Ovary (tissue), 9 donors: ENCODE results near the gene CP. TPM values are rescaled to one million over a fixed set of nuclear protein-coding genes. Genes with fewer than 3 reads are reported as not detected.

Experiments used
- DNase-seq, 5 donors: peaks; one replicate each; pipeline ENCODE4 v3.0.0-alpha.2; 2019 to 2020
- H3K27ac ChIP-seq, 2 donors: fragments of 200-600 bp; one replicate each; pipeline versions ENCODE4 v1.5.1 to v1.8.0; 2019 to 2022
- H3K27me3 ChIP-seq: fragments of 200-600 bp; one replicate; pipeline ENCODE4 v1.8.0; 2022
- H3K36me3 ChIP-seq: fragments of 200-600 bp; sonication (generic); one replicate; pipeline ENCODE4 v1.5.1; 2019
- H3K4me1 ChIP-seq: one replicate; pipeline ENCODE4 v1.8.1; 2013; ENCODE audit warnings: mild to moderate bottlenecking, moderate library complexity; ENCODE audit not compliant: insufficient read depth
- H3K4me3 ChIP-seq: fragments of 200-600 bp; sonication (generic); one replicate; pipeline ENCODE4 v1.5.1; 2017
- H3K9me3 ChIP-seq, 2 donors: fragments of 200-600 bp in 1 of 2; sonication (generic) in 1 of 2; one replicate each; pipeline versions ENCODE4 v1.5.1 to v1.8.1; 2013 to 2019; ENCODE audit warnings: mild to moderate bottlenecking in 1 of 2, moderate library complexity in 1 of 2
- EP300 ChIP-seq: sonication (generic); formaldehyde crosslinking; IDR thresholded peaks from one replicate; pipeline ENCODE4 v1.6.1; 2017; ENCODE audit warnings: antibody characterized with exemption
- POLR2A ChIP-seq: fragments of 450-650 bp; IDR thresholded peaks from one replicate; pipeline ENCODE4 v1.6.1; 2017; ENCODE audit warnings: antibody characterized with exemption, mild to moderate bottlenecking, moderate library complexity
- WGBS, 3 donors: extraction: QIAGEN DNeasy Blood & Tissue Kit in 1 of 3; methylation state at CpG; one replicate each; pipeline versions ENCODE4 v1.1.5 to v1.1.7; 2013 to 2017; 5-methylcytosine and 5-hydroxymethylcytosine counted together
- intact Hi-C, 4 donors: fragments of 100-400 bp; cut with DNase I; formaldehyde crosslinking; loops; one replicate each; pipeline versions ENCODE4 v1.11.0 to v1.15.1; 2022 to 2023
- polyA plus RNA-seq, 2 donors: library from polyadenylated mRNA; stranded (reverse); fragments of 200-250 nt in 1 of 2; fragments of 350-450 nt in 1 of 2; fragmentation: Illumina TruSeq in 1 of 2; extraction: RNeasy Lipid Tissue Mini Kit (QIAGEN cat#74804) in 1 of 2; gene quantifications; one replicate each; pipeline ENCODE4 v1.2.3, GENCODE V29; 2013 to 2014
- total RNA-seq, 7 donors: library from RNA; depleted of rRNA in 2 of 7; stranded (reverse); fragments of >200 nt in 2 of 7; fragmentation: NEBNext Ultra II Directional in 3 of 7; extraction: Animal tissue kit (Norgen Biotek cat#: 25700) in 3 of 7; gene quantifications; one replicate each; pipeline versions ENCODE4 v1.1.0 to v1.2.4, GENCODE V29; 2016 to 2023
- TF ChIP-seq, protein P1 (sequence below), 3 donors: fragments of 450-650 bp in 2 of 3; fragments of 200-600 bp in 1 of 3; IDR thresholded peaks; one replicate each; pipeline versions ENCODE4 v1.5.1 to v1.8.0; 2016 to 2022; ENCODE audit warnings: antibody characterized with exemption in 3 of 3, mild to moderate bottlenecking in 1 of 3
- donor health status: DM: no; HTN: no; CAD: no; lungs with moderate emphysema.
- donor health status: DM: no; HTN: no; CAD: no.
- donor health status: Bipolar disorder and iron deficiency.
- donor health status: DM: yes; HTN: yes; CAD: no.
- donor health status: DM: no; HTN: no; CAD: no.
- donor health status: DM: yes; HTN: yes; CAD: no.

Gene CP
- total and polyA plus RNA-seq, 9 donors: 0.40 to 90.3 (median 3.1) TPM

DNA sequence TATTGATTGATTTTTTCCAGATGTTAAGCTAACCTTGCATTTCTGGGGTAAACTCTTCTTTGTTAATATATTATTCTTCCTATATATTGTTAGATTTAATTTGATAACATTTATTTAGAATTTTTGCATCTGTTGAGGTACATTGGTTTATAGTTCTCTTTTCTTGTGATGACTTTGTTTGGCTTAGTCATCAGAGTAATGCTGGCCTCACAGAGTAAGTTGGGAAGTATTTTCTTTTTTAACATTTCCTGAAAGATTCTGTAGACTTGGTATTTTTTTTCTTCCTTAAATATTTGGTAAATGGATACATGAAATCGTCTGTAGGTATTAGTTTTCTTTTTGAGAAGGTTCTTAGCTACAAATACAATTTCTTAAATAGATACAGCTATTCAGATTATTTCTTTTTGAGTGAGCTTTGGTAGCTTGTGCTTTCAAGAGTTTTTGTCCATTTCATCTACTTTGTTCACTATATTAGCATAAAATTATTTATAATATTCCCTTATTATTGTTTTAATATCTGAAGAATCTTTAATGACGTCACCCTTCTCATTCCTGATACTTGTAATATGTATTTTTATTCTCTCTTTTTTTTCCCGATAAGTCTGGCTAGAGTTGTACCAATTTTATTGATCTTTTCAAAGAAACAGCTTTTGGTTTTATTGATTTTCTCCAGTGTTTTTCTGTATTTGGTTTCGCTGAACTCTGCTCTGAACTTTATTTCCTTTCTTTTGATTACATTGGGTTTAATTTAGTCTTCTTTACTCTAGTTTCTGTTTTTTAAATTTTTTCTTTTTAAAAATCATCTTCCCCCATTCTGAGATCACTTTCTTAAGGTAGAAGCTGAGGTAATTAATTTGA lies 98.7 kb downstream of the CP start:
- intact Hi-C loops: loop anchor here in 3 of 4 donors (1.0 to 10.0 kb wide), 5 partner anchors 17 to 592 kb away; partner anchors contain the start of gene TM4SF4 (in 1 of the 3)
- no peaks in the 10 kb centered on the region for H3K4me1 ChIP-seq
- H3K36me3 ChIP-seq: no peaks in the 10 kb centered on the region
- H3K4me3 ChIP-seq: no peak overlapping the region
- no peak overlapping the region for H3K27ac ChIP-seq
- no peaks in the 10 kb centered on the region for H3K27me3 ChIP-seq
- DNase-seq: no peak
- 79 to 89% (median 87%) methylated on average over 4 of the region's 4 CpGs for WGBS, 3 donors
- H3K9me3 ChIP-seq: no peaks in the 10 kb centered on the region
- TF ChIP-seq POLR2A (no peak), EP300 (no peak)
- TF ChIP-seq, protein P1, sequence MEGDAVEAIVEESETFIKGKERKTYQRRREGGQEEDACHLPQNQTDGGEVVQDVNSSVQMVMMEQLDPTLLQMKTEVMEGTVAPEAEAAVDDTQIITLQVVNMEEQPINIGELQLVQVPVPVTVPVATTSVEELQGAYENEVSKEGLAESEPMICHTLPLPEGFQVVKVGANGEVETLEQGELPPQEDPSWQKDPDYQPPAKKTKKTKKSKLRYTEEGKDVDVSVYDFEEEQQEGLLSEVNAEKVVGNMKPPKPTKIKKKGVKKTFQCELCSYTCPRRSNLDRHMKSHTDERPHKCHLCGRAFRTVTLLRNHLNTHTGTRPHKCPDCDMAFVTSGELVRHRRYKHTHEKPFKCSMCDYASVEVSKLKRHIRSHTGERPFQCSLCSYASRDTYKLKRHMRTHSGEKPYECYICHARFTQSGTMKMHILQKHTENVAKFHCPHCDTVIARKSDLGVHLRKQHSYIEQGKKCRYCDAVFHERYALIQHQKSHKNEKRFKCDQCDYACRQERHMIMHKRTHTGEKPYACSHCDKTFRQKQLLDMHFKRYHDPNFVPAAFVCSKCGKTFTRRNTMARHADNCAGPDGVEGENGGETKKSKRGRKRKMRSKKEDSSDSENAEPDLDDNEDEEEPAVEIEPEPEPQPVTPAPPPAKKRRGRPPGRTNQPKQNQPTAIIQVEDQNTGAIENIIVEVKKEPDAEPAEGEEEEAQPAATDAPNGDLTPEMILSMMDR (IDR thresholded peaks at IDR 0.05): no peak

Other genes starting within 250 kb of the CP start
- 10 to 100 TPM; 23.8 to 73.8 (median 54.0) TPM for gene GYG1, start 230.3 kb downstream of the CP start, total RNA-seq
- gene GYG1, start 230.3 kb downstream of the CP start, polyA plus RNA-seq: 10 to 100 TPM; 58.4 to 86.1 TPM
- gene HLTF, start 135.3 kb downstream of the CP start, total RNA-seq: 10 to 100 TPM; 19.8 to 35.3 (median 31.3) TPM
- 10 to 100 TPM; 11.3 to 20.2 TPM for gene HLTF, start 135.3 kb downstream of the CP start, polyA plus RNA-seq
- 10 to 100 TPM; 15.7 to 25.2 (median 17.9) TPM for gene HPS3, start 92.2 kb downstream of the CP start, total RNA-seq
- 10 to 100 TPM; 11.4 to 16.7 TPM for gene HPS3, start 92.2 kb downstream of the CP start, polyA plus RNA-seq
- gene TM4SF18, start 111.8 kb upstream of the CP start, total RNA-seq: 1 to 10 TPM; 2.4 to 7.3 (median 4.7) TPM
- gene TM4SF18, start 111.8 kb upstream of the CP start, polyA plus RNA-seq: 10 to 100 TPM in 1 of 2 donors, 1 to 10 TPM in 1; 7.0 to 16.3 TPM
- 100 to 1,000 TPM in 1 of 7 donors, 10 to 100 TPM in 6; 35.6 to 207 (median 54.9) TPM for gene TM4SF1, start 155.8 kb upstream of the CP start, total RNA-seq
- gene TM4SF1, start 155.8 kb upstream of the CP start, polyA plus RNA-seq: 100 to 1,000 TPM; 103 to 184 TPM